SU-DHL-6 (cell line): Measurements from ENCODE around the gene KDM2B.

Experiments
- EZH2phosphoT487 ChIP-seq: fragments of 200-600 bp; sonication (generic), shearing (Covaris generic); conservative IDR thresholded peaks from 2 replicates; pipeline ENCODE4 v1.6.1; 2018; ENCODE audit warnings: mild to moderate bottlenecking, antibody characterized with exemption, low read length, moderate library complexity, mixed read lengths
- TF ChIP-seq, protein P1 (sequence below): fragments of 200-600 bp; sonication (generic); IDR thresholded peaks from one replicate; pipeline ENCODE4 v1.5.1; 2017; ENCODE audit warnings: antibody characterized with exemption, mild to moderate bottlenecking, low read length, moderate library complexity; ENCODE audit not compliant: insufficient read depth, poor library complexity, severe bottlenecking

- TF ChIP-seq, protein P1, sequence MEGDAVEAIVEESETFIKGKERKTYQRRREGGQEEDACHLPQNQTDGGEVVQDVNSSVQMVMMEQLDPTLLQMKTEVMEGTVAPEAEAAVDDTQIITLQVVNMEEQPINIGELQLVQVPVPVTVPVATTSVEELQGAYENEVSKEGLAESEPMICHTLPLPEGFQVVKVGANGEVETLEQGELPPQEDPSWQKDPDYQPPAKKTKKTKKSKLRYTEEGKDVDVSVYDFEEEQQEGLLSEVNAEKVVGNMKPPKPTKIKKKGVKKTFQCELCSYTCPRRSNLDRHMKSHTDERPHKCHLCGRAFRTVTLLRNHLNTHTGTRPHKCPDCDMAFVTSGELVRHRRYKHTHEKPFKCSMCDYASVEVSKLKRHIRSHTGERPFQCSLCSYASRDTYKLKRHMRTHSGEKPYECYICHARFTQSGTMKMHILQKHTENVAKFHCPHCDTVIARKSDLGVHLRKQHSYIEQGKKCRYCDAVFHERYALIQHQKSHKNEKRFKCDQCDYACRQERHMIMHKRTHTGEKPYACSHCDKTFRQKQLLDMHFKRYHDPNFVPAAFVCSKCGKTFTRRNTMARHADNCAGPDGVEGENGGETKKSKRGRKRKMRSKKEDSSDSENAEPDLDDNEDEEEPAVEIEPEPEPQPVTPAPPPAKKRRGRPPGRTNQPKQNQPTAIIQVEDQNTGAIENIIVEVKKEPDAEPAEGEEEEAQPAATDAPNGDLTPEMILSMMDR: no peak
- no peak for TF ChIP-seq EZH2phosphoT487
Measured at GRCh38 chr12:121461048-121461447, 119.8 kb downstream of the KDM2B start.
